Activated CD4-positive, alpha-beta T cell treated with anti-CD3 and anti-CD28 coated beads, Interleukin-2, amount 50 U/mL, for 16 hours (primary cell): Measurements from ENCODE around the gene RIN3.

ENCODE experiments used
- DNase-seq: peaks from one replicate; pipeline ENCODE4 v3.0.0-alpha.2; 2020

RIN3 gene

DNA sequence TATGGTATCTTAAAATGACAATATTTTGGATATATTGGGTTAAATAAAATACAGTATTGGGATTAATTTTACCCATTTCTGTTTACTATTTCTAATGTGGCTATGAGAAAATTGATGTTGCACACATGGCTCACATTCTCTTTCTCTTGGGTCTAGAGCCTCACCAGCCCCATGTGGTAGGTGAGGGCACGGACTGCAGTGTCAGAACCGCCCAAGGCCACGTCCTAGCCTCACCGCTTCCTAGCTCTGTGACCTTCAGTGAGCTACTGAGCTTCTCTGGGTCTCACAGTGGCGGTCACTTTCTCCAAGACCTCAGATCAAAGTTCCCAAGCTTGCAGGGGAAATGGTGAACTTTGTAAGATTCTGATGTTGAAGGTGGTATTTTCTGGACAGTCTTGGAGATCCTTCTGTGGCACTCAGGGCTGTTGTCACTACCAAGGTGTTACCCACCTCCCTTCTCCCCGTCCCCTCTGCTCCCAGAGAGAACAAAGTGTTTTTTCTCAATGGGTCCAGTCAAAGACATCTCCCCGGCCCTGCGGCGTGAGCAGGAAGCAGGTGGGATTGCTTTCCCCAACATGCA is 87.6 kb downstream of the RIN3 start:
- DNase-seq: no peak

DNA sequence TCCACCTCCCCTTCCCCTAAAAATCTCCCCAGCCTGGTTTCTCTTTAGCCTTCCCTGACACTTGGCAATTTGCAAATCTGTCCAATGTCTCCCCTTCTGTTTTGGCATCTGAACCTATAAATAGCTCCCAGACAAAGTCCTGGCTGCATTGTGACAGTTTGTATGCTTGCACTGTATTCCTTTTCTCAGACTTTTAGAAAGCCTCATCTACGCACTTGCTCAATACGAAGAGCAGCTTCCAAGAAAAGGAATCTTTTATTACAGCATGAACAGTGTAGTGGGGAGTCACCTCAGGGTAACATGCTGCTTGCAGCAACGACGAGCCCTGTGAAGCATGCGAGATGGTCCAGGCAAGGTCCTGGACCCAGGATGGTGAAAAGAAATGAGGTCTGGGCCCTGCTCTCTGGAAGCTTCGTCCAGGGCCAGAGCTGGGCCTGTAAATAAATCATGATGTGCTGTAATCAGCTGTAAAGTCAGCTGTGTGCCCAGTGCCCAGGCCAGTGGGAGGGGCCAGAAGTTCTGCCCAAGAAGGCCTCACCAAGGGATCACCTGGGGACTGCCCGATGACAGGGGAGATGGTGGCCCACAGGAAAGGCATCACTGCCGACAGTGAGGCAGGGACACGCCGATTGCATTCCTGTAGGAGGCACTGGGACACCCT is 88.3 kb downstream of the RIN3 start:
- DNase-seq: no peak

DNA sequence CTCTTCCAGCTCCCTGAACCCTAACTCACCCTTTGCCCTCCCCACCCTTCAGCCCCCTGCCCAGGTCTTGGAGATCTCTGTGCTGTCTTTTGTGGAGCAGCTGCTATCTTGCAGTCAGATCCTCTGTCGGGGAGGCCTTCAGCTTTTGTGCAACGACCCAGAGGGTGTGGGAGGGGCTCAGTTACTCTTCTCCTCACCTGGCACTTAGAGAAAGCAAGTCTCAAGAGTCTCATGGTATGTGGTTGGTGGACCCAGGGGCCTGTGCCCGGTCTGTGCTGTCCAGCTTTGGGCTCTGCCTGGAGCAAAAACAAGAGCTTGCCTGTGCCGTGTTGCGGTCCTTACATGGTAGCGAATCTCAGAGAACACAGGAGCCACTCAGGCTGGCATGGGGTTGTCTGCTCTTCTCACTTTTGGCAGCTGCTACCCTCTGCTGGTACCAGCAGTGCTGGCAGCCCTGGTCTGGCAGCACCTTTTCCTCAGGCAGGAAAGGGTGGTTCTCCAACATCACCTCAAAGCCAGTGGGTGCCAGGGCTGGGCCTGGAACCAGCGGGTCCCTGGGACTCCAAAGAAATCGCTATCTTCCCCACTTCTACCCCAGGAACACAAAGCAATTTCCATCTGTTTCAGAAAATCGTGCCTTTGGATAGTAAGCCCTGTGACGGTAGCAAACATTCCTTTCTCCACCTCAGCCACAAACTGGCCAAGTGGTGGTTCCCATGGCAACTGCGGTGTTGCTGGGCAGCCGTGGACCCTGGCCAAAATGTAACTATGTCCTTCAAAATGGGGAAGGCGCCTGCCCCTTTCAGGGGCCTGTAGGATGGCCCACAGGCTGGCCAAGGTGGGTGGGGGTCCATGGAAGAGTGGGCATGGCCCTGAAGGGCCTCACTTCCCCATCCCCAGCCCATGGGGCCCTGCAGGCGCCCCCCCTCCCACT is 90.0 kb downstream of the RIN3 start:
- DNase-seq: peak; percentile 30

GRCh38 chr14:92605274-92605940 is 91.8 kb downstream of the RIN3 start:
- no peak for DNase-seq

GRCh38 chr14:92607251-92607650 is 93.7 kb downstream of the RIN3 start:
- no peak for DNase-seq

GRCh38 chr14:92607702-92608429 is 94.3 kb downstream of the RIN3 start:
- DNase-seq: no peak

GRCh38 chr14:92609955-92610354 is 96.4 kb downstream of the RIN3 start:
- DNase-seq: no peak

DNA sequence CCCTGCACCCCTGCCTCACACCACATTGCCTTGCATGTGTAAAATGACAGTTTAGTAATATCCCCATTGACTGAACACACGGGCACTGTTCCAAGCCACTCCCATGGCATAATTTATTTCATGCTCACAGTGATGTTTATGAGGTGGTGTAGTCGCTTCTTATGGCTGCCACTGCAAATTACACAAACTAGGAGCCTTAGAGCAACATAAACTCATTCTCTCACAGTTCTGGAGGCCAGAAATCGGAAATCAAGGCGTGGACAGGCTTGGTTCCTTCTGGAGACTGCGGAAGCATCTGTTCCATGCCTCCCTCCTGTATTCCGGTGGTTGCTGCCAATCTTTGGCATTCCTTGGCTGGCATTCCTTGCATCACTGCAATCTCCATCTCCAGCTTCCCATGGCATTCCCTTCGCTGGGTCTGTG is 97.3 kb downstream of the RIN3 start:
- DNase-seq: no peak

- peak; percentile 53 for DNase-seq
Measured at GRCh38 chr14:92613008-92613658, 99.6 kb downstream of the RIN3 start.

DNA sequence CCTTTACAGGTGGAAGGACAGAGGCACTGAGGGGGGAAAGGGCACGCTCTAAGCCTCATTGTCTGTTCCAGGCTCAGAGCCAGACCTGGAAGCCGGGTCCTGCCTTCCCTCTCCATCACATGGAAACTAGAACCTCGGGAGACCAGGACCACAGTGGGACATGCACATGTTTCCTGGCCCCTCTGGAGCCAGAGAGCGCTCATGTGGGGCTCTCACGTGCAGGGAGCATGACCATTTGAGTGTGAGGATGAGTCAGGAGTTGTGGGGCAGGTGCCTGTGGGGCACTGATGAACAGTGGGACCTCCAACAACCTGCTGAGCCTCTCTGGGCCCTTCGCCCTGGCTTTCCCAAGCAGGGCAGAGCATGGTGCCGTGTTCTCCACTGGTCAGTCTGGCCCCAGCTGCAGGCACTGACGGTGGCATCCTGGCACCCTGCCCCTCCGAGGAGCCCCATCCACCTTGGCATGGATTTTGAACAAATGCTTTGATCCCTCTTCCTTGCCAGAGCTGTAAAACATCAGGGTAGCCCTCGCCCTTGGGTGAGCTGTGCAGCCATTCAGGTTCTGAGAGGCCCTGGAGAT is 100.2 kb downstream of the RIN3 start:
- no peak for DNase-seq

DNA sequence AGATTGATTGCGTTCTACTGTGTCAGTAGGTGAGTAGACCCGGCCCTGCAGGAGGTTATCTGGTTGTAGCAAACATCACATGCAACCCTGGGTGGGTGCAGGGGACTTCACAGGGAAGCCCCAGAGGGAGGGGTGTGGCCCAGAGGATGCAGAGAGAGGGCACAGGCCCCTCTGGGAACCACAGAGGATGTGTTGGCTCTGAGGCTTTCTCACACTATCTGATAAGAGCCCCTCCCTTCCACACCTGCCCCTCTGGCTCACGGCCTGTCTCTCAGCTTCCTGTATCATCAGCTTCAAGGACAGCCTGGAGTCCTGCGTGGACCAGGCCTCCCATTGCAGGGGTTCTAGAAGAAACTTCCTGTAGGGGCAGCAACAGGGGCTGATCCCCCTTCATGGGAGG is 101.9 kb downstream of the RIN3 start:
- DNase-seq: peak; percentile 46

DNA sequence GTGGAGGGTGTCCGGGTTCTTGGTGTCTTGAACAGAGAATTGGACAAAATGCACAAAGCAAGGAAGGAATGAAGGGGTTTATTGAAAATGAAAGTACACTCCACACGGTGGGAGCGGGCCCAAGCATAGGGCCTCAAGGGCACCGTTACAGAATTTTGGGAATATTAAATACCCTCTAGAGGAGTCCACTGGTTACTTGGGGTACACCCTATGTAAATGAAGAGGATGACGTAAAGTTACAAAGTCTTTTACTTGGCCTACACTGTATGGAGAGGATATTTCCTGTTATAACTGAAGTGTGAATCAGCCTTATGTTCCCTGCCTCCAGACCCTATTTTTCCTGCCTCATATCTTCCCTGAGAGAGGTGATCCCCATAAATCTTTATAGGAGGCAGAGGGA is 102.6 kb downstream of the RIN3 start:
- no peak for DNase-seq

GRCh38 chr14:92617581-92617980 is 104.0 kb downstream of the RIN3 start:
- no peak for DNase-seq

GRCh38 chr14:92619671-92620456 is 106.3 kb downstream of the RIN3 start:
- no peak for DNase-seq

DNA sequence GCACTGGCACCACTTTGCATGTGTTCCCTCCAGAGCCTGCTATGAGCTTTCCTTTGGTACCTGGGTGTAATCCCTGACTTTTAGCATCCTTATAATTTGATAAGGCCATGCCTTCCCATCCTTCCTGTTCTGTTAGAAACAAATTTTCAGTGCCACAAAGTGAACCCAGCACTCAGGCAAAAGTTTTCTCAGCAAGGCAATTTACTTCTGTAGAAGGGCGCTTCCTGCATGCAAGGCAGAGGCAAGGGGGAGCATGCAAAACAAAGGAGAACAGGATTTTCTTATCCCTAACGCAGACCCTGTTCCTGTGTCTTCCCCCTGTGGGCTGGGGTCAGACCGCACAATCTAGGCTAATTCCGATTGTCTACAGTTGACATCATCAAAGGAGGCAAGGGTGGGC is 108.7 kb downstream of the RIN3 start:
- no peak for DNase-seq

DNA sequence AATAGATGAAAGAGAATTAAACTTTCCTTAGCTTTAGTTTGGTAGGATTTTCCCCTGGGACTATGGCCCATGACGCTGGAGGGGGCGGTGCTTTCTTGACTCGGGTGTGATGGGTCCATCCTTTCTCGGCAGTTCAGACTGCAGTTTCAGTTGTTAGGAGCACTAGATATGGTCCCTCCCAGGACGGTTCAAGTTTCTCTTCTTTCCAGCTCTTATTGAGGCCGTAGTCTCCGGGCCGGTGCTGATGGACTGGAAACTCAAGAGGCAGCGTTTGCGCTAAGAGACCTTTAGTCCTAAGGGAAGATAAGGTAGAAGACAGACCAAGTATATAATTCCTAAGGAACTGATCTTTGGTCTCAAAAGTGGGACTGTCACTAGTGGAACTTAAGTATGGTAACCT is 111.2 kb downstream of the RIN3 start:
- no peak for DNase-seq

- no peak for DNase-seq
Measured at GRCh38 chr14:92625213-92625612, 111.6 kb downstream of the RIN3 start.

- no peak for DNase-seq
Measured at GRCh38 chr14:92626041-92626440, 112.5 kb downstream of the RIN3 start.

GRCh38 chr14:92627707-92628215 is 114.2 kb downstream of the RIN3 start:
- no peak for DNase-seq

- DNase-seq: no peak
Measured at GRCh38 chr14:92628636-92629035, 115.1 kb downstream of the RIN3 start.

- DNase-seq: no peak
Measured at GRCh38 chr14:92630367-92630766, 116.8 kb downstream of the RIN3 start.
